Erythroblast (primary cell): Measurements from ENCODE around the gene SCFD2.

Experiments
- GATA1 ChIP-seq: IDR thresholded peaks from 2 replicates; pipeline ENCODE4 v1.6.1; 2011; ENCODE audit warnings: low read depth, mild to moderate bottlenecking, control low read depth, low read length, moderate library complexity
- POLR2A ChIP-seq: IDR thresholded peaks from 2 replicates; pipeline ENCODE4 v1.6.1; 2011; ENCODE audit warnings: mild to moderate bottlenecking, low read length

- TF ChIP-seq POLR2A (no peak), GATA1 (no peak)
Observed at GRCh38 chr4:53273726-53274125, 92.1 kb downstream of the SCFD2 start.
